GM21390 (cell line): Measurements from ENCODE around the gene FLT3LG.

Source experiments
- ATAC-seq: cut with Tn5 transposase; IDR thresholded peaks from one replicate; pipeline ENCODE4 v1.9.1; 2021; ENCODE audit not compliant: unreplicated experiment

FLT3LG gene

DNA sequence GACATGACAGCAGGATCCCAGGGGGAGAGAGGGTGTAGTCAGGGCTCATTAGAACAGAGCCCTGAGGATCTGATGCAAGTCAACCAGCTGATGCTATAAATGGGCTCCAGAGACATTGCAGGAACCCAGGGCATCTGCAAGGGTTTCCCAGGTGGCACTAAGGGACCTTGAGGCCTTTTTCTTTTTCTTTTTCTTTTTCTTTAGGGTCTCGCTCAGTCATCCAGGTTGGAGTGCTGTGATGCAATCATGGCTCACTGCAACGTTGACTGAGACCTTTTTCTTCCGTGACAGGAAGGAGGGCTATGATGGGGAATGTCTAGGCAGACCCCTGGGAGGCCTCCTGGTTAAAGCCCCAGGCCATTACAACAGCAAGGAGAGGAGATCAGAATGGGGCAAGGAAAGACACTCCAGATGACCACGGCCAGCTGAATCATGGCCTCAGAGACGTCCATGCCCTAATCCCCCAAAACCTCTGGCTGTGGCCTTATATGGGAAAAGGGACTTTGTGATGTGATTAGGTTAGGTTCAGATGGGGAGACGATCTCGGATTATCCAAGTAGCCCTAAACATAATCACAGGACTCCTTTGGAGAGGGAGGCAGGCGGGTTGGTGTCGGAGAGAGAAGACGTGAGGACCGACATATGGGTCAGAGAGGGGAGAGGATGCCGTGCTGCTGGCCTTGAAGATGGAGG, 33.9 kb downstream of the FLT3LG start:
- no peak for ATAC-seq

DNA sequence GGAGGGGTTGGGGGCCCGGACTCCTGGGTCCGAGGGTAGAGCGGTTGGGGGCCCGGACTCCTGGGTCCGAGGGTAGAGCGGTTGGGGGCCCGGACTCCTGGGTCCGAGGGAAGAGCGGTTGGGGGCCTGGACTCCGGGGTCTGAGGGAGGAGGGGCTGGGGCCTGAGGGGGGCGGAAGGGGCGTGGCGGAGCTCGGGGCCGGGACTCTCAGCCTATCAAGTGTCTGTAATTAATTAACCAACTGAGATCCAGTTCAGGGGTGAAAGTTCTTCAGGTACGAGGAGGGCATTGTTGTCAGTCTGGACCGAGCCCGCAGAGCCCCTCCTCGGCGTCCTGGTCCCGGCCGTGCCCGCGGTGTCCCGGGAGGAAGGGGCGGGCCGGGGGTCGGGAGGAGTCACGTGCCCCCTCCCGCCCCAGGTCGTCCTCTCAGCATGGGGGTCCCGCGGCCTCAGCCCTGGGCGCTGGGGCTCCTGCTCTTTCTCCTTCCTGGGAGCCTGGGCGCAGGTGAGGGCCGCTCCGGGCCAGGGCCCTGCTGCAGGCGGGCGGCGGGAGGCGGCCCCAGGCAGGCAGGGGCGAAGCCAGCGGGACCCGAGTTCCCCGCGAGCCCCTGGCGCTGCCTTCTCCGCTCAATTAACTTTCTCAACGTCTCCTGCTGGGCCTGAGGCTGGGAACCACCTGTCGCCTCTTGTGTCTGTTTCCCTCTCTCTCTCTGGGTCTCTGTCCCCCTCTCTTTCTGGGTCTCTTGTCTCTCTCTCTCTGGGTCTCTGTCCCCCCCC, 39.1 kb downstream of the FLT3LG start:
- no peak for ATAC-seq

DNA sequence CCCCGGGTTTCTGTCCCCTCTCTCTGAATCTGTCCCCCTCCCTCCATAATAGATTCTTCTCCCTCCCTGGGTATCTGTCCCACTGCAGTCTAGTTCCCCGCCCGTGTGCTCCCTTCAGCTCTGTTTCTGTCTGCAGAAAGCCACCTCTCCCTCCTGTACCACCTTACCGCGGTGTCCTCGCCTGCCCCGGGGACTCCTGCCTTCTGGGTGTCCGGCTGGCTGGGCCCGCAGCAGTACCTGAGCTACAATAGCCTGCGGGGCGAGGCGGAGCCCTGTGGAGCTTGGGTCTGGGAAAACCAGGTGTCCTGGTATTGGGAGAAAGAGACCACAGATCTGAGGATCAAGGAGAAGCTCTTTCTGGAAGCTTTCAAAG, 39.7 kb downstream of the FLT3LG start:
- no peak for ATAC-seq

DNA sequence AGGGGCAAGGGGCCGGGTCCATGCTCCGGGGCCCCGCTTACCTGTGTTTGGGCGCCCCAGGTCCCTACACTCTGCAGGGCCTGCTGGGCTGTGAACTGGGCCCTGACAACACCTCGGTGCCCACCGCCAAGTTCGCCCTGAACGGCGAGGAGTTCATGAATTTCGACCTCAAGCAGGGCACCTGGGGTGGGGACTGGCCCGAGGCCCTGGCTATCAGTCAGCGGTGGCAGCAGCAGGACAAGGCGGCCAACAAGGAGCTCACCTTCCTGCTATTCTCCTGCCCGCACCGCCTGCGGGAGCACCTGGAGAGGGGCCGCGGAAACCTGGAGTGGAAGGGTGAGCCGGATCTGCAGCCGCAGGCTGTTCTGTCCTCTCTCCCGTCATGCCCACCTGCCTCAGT, 40.1 kb downstream of the FLT3LG start:
- no peak for ATAC-seq

DNA sequence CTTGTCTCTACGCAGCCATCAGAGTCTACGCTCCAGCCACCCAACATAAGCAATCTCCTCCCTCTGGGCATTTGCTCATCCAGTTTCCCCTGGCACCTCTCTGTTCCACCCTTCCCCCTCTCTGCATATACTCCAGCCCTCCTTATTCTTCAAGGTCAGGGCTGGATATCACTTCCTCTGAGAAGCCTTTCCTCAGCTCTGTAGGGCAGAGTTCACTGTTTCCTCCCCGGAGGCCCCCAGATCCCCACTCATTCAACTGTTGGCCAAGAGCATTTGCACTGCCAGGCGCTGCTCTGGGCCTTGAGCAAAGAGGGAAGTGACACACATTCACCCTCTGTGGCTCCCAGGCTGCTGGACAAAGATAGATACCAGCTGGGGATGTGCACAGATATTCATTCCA, 41.8 kb downstream of the FLT3LG start:
- no peak for ATAC-seq

DNA sequence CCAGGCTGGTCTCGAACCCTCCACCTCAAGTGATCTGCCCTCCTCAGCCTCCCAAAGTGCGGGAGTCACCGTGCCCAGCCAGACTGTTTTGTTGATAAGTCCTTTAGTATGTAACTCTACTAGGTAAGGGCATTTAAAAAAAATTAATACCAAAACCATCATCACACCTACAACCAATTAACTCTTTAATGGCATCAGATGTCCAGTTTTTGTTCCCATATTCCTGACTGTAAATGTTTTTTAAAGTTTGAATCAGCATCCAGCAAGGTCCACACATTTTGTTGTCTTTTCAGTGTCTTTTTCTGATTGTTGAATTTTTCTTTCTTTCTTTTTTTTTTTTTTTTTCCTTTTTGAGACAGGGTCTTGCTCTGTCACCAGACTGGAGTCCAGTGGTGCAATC, 44.0 kb downstream of the FLT3LG start:
- ATAC-seq: no peak

DNA sequence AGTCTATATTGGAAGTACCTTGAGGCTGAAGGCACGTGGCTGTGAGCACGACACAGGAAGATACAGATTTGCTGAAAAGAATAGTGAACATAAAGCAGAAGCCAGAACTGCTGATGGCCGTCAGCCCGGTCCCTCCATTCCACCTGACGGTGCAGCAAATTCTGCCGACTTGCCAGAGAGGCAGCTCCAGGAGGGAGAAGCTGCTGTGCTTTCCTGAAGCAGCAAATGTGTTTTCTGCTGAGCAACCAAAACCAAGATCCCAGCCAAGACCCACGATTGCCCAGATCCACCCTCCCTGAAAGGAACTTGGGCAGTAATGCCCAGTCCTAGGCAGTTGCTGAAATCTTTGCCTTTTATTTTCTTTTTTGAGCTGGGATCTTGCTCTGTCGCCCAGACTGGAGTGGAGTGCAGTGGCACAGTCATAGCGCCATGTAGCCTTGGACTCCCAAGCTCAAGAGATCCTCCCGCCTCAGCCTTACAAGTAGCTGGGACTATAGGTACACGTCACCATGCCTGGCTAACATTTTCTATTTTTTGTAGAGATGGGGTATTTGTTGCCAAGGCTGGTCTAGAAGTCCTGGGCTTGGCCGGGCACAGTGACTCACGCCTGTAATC, 46.8 kb downstream of the FLT3LG start:
- ATAC-seq: no peak

DNA sequence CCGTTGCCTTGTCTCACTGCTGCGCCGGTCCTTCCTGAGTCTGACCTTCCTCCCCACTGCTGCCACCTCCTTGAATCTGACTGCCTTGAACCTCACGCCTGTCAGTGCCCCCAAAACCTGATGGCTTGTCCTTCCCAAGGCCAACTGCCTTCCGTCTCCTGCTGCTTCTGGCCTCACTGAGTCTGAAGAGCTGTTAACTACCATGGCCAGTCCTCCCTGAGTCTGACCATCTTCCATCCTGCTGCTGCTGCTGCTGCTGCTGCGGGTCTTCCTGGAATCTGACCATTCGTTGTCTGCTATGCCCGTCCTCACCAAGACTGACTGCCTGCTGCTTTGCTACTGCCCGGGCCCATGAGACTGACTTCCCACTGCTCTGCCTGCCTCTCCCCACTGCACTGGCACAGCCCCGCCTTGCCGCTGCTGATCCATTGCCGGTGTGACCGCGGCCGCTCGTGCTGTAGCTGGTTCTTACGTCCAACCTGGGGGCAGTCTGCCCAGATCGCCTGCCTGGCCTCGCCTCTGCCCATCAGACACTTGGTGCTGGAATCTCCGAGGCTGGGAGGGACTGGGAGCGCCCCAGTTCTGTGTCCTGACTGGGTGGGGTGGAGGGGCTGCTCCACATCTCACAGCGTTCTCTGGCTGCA, 50.9 kb downstream of the FLT3LG start:
- ATAC-seq: no peak

DNA sequence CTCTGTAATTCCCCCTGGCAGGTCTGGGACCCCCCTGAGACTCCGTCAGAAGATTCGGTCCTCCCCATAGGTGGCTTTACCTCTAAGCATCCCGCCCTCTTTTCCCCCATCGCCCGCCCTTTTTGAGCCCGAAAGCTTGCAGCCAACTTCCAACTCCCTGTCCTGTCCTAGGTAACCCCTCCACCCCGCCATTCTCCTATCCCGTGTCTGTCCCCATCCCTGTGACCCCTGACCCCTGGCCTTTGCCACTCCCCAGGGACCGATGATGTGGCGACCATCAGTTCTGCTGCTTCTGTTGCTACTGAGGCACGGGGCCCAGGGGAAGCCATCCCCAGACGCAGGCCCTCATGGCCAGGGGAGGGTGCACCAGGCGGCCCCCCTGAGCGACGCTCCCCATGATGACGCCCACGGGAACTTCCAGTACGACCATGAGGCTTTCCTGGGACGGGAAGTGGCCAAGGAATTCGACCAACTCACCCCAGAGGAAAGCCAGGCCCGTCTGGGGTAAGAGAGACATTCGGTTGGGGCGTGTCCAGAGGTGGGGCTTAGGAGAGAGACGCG, 54.3 kb downstream of the FLT3LG start:
- ATAC-seq: no peak

DNA sequence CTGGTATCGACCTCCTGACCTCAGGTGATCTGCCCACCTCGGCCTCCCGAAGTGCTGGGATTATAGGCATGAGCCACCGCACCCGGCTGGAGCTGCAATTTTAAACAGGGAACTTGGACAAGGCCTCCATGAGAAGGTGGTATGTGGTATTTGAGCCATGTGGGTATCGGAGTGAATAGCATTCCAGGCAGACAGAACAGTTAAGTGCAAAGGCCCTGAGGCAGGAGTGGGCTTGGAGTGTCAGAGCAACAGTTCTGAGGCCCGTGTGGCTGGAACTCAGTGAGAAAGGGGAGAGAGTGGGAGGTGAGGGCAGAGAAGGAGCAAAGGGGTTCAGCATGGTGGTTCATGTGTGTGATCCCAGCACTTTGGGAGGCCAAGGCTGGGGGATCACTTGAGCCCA, 56.7 kb downstream of the FLT3LG start:
- no peak for ATAC-seq

DNA sequence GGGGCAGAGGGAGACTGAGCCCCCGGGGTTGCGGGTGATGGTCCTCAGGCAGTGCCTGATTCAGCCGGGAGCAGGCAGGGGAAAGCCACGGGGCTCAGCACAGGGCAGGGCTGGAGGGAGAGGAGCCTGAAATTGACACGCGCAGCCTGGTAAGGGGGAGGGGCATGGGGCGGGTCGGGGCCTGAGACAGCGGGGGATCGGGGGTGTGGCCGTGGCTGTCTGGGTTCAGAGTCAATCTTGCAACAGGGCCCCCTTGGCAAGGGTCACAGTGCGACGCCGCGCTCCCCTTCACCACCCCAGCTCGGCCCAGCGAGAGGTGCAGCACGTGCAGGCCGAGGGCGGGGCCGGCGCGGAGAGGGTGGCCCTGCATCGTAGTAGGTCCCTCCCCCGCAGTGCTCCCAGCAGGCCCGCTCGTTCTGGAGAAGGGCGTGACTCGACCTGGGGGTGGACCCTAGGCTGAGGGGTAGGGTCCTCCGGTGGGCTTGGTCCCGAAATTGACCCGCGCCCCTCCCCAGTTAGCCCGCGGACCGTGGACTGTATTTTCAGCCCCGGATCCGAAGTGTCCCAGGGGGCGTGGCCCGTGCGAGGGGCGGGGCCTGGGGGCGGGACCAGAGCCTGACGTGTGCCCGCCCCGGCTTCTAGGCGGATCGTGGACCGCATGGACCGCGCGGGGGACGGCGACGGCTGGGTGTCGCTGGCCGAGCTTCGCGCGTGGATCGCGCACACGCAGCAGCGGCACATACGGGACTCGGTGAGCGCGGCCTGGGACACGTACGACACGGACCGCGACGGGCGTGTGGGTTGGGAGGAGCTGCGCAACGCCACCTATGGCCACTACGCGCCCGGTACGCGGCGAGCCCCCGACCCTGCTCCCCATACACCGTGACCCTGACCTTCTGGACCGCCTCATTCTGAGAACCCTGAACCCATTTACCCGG, 59.8 kb downstream of the FLT3LG start:
- peak; percentile 55 for ATAC-seq

DNA sequence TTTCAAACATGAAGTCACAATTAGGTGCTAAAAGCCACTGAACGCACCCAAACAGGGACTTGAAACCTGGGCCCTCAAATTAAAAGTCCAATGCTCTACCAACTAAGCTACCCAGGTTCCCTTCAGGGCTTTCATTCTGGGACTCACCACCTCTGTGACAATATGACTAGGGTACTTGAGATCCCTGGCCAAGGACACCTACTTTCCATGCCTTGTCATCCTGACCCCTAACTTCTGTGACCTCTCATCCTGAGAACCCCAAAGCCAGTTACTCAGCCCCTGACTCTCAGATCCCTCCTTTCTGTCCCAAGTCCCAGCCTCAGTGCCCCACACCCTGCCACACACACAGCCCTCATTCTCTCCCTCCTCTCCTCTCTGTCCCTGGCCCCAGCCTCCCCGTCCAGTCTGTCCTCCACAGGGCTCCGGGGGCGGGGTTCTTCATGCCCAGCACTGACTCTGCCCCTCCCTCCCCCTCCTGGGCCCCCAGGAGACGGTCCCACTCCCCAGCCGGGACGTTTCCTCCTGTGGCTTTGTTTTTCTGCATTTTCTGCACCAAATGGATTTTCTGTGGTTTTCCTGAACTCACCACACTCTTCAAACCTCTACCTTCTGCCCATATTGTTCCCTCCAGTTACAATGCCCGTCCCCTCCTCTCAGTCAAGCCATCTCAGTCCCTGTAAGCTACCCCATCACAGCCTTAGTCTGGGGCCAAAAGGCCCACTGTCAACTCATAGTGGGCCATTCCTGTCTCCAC, 60.8 kb downstream of the FLT3LG start:
- no peak for ATAC-seq
